CD4-positive, alpha-beta T cell treated with Interleukin-17A for 4 hours (primary cell): Measurements from ENCODE around the gene ATG12.
"Not testable (repeated sequence)": the region's sequence is repeated elsewhere in the genome, so short reads cannot be mapped to it uniquely, and the experiment has no call there.

ENCODE experiments used
- DNase-seq: peaks from one replicate; pipeline ENCODE4 v3.0.0-alpha.2; 2020; ENCODE audit warnings: mixed read lengths

The ATG12 gene

DNA sequence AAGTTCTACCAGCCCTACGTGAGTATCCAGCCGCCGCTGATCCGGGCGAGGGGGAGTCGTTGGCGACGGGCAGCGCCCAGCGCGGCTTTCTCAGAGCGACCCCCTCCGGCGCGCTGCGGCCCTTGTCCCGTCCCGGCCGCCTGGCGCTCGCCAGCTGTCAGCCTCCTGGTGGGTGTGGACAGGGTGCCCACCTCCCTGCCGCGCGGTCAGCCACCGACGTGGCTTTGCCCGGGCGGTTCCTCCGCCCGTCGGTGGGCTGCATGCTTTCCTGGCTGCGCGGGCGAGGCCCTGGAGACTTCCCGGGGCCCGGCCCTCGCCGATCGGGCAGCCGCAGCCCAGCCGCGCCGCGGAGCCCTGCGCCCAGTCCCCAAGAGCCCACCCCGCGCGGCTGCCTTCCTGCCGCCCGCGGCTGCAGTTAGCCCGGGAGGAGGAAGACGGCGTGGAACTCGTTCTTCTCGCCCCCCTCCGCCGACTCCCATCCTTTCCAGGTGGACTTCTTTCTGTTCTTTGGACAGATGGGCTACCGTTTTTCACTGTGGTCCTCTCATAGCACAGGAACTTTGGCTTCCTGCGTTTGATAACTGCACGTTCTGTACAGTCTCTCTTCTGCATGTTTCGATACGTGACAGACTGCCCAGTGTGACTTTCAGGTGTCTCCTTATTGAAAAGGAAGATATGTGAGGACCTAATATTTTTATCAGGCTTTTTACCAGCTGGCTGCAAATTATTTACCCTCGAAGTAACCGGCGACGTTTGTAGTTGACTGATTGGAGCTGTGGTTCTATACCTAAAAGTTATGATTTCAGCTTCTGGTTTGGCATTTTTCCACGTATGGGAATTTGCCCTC, 947 bp upstream of the ATG12 start:
- peak; percentile 47 for DNase-seq

DNA sequence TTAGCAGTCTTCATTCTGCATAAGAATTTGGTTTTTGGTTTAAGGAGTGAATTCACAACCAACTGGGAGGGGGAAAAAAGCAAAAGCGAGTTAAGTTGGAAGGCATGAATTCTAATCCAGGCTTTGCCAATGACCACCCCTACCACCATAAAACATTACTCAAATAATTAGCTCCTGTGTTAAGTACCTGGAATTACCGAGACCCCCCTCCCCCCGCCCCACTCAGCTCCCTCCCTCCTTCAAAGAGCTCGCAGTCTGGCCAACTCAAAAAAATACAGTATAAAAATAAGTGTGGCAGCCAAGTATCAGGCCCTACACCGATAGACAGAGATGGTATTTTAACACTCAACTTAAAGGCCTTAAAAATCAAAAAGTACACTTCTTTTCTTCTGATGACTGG, 492 bp downstream of the ATG12 start:
- no peak for DNase-seq

DNA sequence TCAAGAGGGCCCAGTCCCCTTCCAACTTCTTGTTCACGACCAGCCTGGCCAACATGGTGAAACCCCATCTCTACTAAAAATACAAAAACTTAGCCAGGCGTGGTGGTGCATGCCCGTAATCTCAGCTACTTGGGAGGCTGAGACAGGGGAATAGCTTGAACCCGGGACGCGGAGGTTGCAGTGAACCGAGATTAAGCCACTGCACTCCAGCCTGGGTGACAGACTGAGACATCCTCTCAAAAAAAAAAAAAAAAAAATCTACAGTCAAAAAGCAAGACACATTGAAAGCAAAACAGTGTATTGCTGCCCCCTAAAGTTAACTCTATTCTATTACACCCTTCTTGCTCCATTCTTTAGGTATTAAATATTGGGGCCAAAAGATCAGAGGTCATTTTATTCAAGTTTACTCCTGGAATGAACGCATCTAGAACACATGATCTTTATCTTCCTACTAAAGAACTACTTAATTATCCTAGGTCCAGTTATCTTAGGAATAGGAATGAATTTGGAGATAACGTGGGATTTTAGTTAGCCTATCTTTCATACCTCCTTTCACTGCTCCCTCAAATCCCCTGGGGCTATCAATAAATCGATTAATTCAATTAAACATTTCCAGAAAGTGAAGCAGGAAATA, 2.4 kb downstream of the ATG12 start:
- peak; percentile 41 for DNase-seq

DNA sequence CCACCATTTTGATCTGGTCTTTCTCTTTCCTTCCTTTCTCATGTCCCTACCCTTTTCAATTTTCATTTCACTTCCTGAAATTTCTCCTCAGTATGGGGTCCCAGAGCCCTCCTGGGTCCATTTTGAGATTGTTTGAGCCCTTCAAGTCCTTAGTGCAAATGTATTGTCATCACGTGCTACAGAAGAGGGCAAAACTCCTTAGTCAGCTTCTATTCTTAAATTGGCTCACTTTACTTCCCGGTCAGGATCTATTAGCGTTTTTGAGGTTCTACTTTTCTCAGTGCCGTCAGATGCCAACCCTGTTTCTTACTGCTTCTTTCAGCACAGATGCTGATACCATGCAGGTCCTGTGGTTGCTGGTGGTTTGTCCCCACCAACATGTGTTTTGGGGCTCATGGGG, 5.9 kb downstream of the ATG12 start:
- DNase-seq, result no peak

DNA sequence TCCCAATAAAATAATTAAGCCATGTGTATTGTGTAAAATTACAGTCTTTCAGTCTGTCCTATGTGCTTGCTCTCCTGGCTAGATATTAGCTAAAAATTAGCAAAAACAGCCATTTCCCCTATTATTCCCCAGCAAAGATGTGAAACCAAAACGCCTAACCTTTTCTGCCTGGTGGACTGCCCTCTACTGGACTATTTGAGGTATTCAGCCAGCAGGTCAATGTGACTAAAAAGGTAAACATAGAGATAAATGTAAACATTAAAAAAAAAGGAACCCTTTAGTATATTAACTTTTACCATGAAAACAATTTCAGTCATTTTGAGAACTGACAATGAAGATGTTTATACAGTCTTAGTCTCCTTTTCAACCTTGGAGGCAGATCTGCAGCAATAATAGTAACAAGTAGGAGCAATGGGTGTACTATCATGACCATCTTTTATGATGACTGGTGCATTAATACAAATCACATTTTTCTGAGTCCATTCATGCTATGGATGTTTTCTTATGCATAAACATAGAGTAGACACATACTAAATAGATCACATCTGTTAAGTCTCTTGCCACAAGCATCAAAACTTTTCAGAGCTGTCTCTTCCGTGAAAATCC, 10.1 kb downstream of the ATG12 start:
- peak; percentile 25 for DNase-seq

DNA sequence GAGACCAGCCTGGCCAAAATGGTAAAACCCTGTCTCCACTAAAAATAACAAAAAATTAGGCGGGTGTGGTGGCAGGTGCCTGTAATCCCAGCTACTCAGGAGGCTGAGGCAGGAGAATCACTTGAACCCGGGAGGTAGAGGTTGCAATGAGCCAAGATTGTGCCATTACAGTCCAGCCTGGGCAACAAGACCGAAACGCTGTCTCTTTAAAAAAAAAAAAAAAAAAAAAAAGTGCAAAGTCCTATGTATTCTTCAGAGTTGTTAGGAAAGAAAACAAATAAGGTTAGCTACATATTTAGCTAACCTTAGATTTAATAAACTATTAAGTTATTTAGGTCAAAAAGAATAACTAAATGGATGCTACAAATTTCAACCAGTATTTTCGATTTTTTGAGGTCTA, 11.5 kb downstream of the ATG12 start:
- DNase-seq, result no peak

DNA sequence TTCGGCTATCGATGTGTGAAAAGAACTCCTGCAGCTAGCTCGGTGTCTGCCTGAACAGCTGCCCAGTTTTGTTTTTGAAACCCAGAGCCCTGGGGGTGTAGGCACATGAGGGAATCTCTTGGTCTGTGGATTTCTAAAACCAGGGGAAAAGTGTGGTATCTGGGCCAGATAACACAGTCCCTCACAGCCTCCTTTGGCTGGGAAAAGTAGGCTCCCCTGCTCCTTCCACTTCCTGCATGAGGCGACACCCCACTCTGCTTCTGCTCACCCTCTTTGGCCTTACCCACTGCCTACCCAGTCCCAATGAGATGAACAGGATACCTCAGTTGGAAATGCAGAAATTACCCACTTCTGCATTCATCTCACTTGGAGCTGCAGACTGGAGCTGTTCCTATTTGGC, 15.4 kb downstream of the ATG12 start:
- no peak for DNase-seq

DNA sequence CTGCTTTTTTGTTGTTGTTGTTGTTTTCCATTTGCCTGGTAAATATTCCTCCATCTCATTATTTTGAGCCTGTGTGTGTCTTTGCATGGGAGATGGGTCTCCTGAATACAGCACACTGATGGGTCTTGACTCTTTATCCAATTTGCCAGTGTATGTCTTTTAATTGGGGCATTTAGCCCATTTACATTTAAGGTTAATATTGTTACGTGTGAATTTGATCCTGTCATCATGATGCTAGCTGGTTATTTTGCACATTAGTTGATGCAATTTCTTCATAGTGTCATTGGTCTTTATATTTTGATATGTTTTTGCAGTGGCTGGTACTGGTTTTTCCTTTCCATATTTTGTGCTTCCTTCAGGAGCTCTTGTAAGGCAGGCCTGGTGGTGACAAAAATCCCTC, 16.4 kb downstream of the ATG12 start:
- DNase-seq, result not testable (repeated sequence)

DNA sequence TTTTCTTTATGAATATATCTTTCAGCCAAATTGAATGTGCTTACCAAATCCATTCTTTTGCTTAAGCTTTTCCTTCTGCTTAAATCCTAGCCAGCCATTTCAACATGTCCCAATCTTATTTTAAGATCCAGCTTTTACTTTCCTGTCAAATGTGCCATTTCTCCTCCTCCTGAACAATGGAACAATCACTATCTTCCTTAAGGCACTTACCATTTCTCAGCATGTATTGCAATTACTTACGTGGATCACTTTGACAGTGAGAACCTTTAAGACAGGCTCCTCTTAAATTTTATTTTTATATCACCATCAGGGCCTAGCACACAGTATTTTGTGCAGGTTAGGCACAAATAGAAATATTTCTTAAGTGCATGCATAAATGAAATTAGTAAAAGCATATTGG, 20.5 kb downstream of the ATG12 start:
- no peak for DNase-seq

DNA sequence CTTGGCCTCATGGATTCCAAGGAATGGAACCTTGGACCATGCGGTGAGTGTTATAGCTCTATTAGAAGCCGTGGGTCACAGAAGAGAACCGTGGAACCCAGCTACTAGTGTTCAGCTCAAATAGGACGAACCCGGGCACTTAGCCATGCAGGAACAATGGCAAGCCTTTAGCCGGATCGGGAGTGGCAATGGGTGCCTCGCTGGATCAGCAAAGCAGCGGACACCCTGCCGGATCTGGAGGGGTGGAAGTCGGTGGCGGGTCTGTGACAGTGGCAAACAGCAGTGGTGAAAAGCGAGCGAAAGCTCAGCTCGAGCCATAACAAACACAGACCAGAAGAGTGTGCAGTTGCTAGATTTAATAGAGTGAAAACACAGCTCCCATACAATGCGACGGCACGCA, 22.5 kb downstream of the ATG12 start:
- no peak for DNase-seq

DNA sequence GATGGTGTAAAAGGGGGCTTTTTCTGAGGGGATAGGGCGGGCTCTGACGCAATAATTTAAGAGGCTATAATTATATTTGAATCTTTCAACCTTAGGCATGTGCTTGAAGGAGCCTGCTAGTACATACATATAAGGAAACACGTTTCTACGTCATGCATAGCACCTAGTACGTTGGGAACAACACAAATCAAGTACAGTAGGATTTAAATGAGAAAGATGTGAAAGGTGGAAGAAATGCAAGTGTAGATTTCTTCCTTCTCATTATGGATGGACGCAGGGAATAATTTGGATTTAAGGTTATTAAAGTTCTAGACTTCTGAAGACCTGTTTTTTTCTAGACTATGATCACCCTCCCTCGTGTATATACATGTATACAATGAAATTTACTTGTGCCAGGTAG, 24.0 kb downstream of the ATG12 start:
- DNase-seq, result no peak

DNA sequence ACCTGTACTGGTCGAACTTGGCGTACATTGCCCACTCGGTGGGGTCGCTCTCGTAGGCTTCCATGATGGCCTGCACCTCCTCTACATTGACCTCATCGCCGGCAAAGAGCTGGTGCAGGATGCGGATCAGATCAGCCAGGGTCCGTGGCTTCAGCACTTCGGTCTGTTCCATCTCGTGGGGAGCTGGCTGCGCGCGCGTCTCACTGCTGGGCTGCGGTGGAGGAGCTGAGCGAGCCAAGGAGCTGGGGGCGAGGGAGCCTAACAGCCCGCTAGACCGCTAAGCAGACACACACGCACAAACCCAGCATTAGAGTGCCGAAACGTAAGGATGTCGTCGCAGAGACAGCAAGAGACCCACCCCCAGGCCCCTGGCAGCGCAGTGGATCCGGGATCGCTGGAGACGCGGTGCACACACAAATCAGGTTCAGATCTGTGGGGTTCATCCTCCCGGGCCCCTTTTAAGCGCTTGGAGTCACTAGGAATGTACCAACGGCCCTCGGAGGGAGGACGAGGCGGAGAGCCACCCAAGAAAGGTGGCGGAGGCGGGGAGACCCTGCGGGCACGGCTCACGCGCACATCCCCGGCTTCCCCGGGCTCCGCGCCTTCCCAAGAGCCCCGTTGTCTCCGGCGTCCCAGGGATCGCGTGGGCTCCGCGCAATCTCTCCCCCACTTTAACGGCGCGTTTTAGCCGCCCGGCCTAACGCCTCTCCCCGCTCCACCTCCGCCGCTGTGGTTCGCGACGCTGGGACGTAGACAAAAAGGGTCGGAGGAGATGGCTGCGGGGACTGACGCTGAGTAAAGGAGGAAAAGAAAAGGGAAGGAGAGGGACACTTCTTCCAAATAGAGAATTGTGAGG, 24.9 kb downstream of the ATG12 start, which contains the start of gene CDO1:
Gene CDO1 (minus strand): TSS at position 434 of the 856 bp plus-strand sequence. CDS start 262 bp downstream, at position 172.
- no peak for DNase-seq

DNA sequence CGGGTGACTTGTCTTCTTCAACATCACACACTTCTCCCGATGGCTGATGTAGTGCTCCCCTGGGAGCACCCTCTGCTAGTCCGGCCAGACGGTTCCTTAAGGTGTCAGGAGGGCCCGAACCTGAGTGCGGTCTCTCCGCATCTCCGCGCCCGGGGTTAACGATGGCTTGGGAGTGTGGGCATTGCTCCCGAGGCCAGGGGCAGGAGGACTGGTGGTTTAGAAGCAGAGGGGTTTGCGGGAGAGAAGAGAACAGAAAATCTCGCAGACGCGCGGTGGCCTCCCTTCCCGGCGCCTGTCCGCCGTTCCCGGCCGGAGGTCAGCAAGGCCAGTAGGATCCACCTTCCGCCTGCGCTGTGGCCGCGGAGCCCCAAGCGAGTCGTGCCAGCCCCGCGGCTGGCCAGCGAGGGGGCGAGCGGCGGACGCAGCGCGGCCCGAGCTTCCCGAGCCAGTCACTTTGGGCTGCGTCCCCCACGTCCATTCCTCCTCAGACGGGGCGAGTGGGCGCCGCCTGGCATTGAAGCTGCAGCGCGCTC, 25.6 kb downstream of the ATG12 start:
- DNase-seq, result no peak

DNA sequence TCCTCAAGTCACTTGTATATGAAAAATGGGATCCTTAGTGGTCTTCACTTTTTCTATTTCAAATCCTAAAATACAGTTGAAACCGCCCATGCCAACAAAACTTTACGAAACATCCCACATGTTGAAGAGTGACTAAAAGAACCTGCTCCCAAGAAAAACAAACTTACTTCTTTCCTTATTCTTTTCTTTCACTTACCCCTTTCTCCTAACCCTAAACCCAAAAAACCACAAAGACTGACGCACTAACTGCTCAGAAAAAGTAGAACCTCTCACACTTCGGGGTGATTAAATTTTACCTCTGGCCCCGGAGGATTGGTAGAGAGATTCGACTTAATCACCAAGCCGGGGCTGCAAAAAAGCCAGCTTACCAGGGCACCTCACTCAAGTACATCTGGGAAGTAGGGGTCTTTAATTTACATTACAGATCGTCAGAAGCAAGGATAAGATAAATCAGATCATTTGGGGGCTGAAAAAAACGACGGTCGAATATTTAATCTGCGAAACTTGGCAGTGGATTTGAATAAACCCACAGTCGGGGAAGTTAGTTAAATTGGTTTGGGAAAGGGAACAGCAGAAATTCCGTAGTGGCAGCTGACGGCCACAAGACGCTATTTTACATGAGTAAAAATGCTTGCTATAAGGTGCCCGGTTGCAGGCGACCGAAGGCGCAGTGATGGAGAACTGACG, 26.2 kb downstream of the ATG12 start:
- DNase-seq, result no peak

DNA sequence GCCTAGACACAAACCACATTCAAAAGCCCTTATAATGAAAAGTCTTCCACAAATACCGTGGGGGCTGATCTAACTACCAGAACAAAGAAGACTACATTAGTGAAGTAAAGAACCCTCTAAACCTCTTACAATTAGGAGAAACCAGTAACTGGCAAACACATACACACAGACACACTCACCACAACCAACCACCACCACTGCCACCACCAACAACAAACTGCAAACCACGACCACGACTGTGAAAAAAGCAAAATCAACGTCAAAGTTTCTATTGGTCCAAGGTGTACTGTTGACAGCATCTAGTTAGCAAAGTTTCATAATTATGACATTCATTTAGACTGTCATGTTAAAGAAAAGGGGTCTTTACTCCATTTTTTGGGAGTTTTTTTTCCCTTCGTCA, 27.6 kb downstream of the ATG12 start:
- DNase-seq, result no peak

DNA sequence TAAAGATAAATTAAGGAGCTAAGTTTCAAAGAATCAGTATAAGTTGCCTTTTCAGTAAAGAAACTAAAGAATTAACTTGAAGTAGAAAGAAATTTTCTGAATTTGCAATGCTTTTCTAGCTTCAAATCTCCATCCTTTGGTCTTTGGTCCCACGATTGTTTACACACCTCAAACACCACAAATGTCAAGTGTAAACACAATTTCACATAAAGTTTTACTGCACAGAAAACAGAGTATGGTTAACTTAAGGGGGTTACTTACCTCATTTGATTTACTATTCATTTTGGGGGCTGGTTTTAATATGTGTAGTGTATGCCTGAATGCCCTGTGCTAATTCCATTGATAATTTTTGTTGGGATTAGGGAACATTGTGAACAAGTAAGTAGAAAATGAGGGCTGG, 29.0 kb downstream of the ATG12 start:
- DNase-seq, result no peak

DNA sequence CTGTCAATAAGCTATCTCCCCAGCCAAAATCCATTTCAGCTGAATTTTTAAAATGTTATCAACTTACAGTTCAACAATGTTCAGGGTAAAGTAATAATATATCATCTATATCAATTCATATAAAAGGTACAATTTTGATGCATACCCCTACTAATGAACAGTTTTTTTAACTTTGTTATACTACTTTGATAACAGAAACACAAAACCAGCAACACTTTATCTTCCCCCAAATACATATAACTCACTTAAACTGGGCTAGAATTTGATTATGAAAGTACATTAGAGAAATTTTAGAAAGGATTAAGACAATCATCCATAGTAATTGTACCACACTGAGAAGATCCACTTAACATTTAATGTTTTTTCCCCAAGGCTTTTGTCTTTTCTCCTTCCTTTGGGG, 30.0 kb downstream of the ATG12 start:
- DNase-seq, result no peak

DNA sequence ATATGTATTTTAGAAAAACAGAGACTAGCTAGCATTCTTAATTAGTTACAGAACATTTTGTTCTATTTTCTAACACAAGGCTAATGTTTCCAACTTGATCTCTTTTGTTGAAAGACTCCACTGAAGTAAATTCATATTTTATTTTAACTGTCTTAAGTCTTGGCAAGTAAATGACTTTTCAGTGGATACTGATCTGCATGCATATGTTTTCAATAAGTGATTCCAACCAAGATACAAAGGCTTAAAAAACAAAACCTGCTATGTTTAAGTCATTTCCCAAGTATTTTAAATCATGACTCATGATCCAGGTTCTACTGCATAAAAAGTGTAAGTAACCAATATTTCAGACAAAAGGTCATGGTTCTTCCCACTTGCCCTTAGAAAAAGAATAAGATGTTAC, 30.6 kb downstream of the ATG12 start:
- DNase-seq, result no peak

DNA sequence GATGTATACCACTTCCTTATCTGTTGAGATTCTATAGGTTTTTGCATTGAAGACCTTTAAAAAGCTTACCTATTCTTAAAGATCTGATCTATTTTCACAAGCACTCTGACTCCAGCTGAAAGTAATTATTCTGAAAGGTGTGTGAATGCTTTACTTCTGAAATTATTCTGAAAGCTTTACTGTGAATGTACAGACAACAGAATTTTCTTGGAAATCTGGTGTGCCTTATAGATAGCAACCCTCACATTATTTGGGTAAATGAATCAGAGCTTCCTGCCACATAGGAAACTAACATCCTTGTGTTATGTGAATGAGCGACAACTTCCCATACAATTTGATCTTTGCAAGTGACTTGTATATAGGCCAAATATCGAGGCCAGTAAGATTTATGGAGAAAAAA, 31.4 kb downstream of the ATG12 start:
- DNase-seq, result no peak

DNA sequence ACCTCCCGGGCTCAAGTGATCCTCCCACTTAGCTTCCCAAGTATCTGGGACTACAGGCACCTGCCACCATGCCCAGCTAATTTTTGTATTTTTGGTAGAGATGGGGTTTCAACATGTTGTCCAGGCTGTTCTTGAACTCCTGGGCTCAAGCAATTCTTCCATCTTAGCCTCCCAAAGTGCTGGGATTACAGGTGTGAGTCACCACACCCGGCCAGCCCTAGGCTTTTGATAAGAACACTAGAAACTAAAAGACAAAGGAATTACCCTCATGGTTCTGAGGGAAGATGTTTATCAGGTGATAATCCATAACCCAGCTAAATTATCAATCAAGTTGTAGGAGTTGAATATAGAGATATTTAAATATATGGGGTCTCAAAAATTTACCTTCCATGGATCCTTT, 33.3 kb downstream of the ATG12 start:
- not testable (repeated sequence) for DNase-seq

DNA sequence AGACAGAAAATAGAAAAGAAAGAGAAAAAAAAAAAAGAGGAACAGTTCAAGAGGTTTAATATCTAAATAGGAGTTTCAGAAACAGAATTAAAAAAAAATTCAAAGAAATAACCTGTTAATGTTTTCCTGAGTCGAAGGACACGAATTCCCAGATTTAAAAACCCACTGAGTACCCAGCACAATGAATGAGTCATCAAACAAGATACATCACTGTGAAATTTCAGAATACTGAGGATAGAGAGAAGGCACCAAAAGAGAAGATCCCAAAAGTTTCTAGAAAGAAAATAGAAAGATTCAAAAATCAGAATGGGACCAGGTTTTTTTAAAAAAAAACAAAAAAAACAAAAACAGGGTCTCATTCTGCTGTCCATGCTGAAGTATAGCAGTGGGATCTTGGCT, 33.7 kb downstream of the ATG12 start:
- DNase-seq, result no peak

DNA sequence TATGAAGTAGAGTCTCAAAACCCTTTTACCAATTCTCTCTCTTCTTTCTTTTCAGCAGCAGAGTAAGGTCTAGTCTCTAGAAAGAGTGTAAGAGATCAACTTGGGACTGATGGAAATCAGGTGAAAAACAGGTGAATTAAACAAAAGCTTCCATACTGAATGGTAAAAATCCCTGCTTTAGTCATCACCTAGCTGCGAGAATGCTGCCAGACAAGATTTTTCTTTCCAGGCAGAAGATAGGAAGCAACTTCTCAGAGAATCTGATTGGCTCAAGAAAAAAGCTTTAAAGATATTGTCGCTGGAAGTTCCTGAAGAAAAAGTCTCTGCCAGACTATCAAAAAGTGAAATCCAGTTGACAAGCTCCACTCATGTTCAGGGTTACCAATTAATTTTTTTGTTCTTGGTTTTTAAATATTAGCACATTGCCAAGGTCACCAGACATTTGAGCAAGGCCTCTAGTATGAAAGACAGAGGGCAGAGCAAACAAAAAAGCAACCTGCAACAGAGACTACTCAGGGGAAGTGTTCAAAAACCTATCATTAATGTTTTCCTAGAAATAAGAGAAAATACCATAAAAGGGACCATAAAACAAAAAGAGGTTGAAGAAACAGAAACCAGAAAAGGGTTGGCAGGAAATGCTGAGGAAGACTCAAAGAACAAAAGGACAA, 34.2 kb downstream of the ATG12 start:
- DNase-seq, result no peak
